ENCODE measurements around the gene UNC5CL. TPM values are rescaled to one million over a fixed set of nuclear protein-coding genes. Genes with fewer than 3 reads are reported as not detected.

UNC5CL gene
- total and polyA plus RNA-seq, 2 of the 4 experiments (the other 2 are of a cell fraction), result not detected

DNA sequence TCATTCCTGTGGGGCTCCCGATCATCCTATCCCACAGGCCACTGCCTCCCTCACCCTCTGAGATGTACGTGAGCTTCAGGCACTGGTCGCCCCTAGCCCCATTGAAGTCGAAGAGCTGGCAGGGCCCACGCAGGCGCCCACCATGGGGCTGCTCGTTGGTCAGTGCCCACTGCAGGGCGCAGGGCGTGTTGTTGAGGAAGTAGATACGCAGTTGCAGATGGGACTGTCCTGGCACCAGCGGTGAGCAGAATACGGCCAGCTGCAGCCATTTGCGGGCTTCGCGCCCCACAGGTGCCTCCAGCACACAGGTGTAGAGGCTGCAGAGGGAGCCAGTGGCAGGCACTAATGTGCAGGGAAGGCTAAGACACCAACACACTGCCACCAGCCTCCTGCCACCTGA lies 6.2 kb downstream of the UNC5CL start:
- Histone ChIP-seq H3K14ac (replicated peaks; ENCODE audit: low read depth, low read length) (no peak overlapping the region), H4K91ac (ENCODE audit: insufficient read depth, low read depth, low read length) (no peak overlapping the region), H3K9me1 (ENCODE audit: insufficient read depth, low read length) (no peaks in the 10 kb centered on the region), H3K23ac (ENCODE audit: low read depth, low read length) (no peak overlapping the region), H3K4ac (ENCODE audit: low read depth, low read length) (no peak overlapping the region), H3K4me3 (ENCODE audit: insufficient read depth, low read depth, low read length) (no peak overlapping the region), H3K9ac (ENCODE audit: low read depth, low read length) (no peak overlapping the region), H2BK20ac (ENCODE audit: low read depth, low read length) (no peak overlapping the region), H2AK9ac (replicated peaks; ENCODE audit: low read depth, low read length, poor library complexity) (no peak overlapping the region), H3K56ac (ENCODE audit: extremely low read depth, insufficient read depth, low read length) (no peak overlapping the region), H3K27ac (ENCODE audit: insufficient read depth, low read length) (no peak overlapping the region), H4K8ac (ENCODE audit: low read depth in 2 of 2, low read length in 2 of 2) (no peak overlapping the region), H2BK120ac (ENCODE audit: low read depth, low read length) (no peak overlapping the region), H3K18ac (ENCODE audit: low read depth, low read length) (no peak overlapping the region), H4K20me1 (ENCODE audit: insufficient read depth, low read length) (no peaks in the 10 kb centered on the region), H3K27me3 (ENCODE audit: control insufficient read depth, insufficient read depth, low read length) (peaks cover 21% of the 10 kb centered on the region), H3K36me3 (ENCODE audit: control insufficient read depth, insufficient read depth, low read length) (no peaks in the 10 kb centered on the region), H3K4me1 (ENCODE audit: control insufficient read depth, insufficient read depth, low read length) (peaks cover 3% of the 10 kb centered on the region; the same call in 1 of the 2 replicates), H3K9me3 (ENCODE audit: control insufficient read depth, insufficient read depth, low read length) (no peaks in the 10 kb centered on the region), H2AFZ (replicated peaks; ENCODE audit: low read length, poor library complexity) (no peak overlapping the region), H3K4me2 (ENCODE audit: low read depth, low read length) (no peak overlapping the region), H2AK5ac (ENCODE audit: low read depth, low read length) (no peak overlapping the region), H4K5ac (ENCODE audit: low read depth, low read length) (no peak overlapping the region), H3K79me1 (ENCODE audit: low read depth in 1 of 2, low read length in 2 of 2) (no peaks in the 10 kb centered on the region), H2BK5ac (ENCODE audit: low read depth, low read length, poor library complexity, severe bottlenecking) (no peak overlapping the region), H2BK15ac (ENCODE audit: low read depth, low read length) (no peak overlapping the region)
- in situ Hi-C loops (cut with MboI; ENCODE audit: low sequenced_read_pairs) (loop anchor here (25.0 kb wide), 2 partner anchors 1046 to 1671 kb away; no protein-coding TSS in a partner anchor), intact Hi-C loops (cut with micrococcal nuclease) (no loop called here), dilution Hi-C loops (cut with HindIII; ENCODE audit: low sequenced_read_pairs, unreplicated experiment) (no loop called here)
- TF ChIP-seq MAZ (IDR thresholded peaks at IDR 0.05; ENCODE audit: borderline replicate concordance, low read depth, low read length) (no peak), MAFK (IDR thresholded peaks at IDR 0.05; ENCODE audit: low read depth, low read length) (no peak), CHD1 (IDR thresholded peaks at IDR 0.05; ENCODE audit: low read depth, low read length) (no peak), POLR2A (IDR thresholded peaks at IDR 0.05; ENCODE audit: low read depth, low read length) (no peak), BHLHE40 (IDR thresholded peaks at IDR 0.05; ENCODE audit: low read depth, low read length) (no peak), CEBPB (IDR thresholded peaks at IDR 0.05; ENCODE audit: low read depth, low read length) (no peak), RAD21 (IDR thresholded peaks at IDR 0.05; ENCODE audit: low read length) (no peak), RFX5 (IDR thresholded peaks at IDR 0.05; ENCODE audit: low read depth, low read length) (no peak), MXI1 (IDR thresholded peaks at IDR 0.05; ENCODE audit: borderline replicate concordance, low read depth, low read length) (no peak), FOS (IDR thresholded peaks at IDR 0.05; ENCODE audit: low read depth, low read length) (no peak)
- TF ChIP-seq, protein P1, sequence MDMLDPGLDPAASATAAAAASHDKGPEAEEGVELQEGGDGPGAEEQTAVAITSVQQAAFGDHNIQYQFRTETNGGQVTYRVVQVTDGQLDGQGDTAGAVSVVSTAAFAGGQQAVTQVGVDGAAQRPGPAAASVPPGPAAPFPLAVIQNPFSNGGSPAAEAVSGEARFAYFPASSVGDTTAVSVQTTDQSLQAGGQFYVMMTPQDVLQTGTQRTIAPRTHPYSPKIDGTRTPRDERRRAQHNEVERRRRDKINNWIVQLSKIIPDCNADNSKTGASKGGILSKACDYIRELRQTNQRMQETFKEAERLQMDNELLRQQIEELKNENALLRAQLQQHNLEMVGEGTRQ (IDR thresholded peaks at IDR 0.05; ENCODE audit: low read depth, low read length), result no peak
- TF ChIP-seq, protein P2, sequence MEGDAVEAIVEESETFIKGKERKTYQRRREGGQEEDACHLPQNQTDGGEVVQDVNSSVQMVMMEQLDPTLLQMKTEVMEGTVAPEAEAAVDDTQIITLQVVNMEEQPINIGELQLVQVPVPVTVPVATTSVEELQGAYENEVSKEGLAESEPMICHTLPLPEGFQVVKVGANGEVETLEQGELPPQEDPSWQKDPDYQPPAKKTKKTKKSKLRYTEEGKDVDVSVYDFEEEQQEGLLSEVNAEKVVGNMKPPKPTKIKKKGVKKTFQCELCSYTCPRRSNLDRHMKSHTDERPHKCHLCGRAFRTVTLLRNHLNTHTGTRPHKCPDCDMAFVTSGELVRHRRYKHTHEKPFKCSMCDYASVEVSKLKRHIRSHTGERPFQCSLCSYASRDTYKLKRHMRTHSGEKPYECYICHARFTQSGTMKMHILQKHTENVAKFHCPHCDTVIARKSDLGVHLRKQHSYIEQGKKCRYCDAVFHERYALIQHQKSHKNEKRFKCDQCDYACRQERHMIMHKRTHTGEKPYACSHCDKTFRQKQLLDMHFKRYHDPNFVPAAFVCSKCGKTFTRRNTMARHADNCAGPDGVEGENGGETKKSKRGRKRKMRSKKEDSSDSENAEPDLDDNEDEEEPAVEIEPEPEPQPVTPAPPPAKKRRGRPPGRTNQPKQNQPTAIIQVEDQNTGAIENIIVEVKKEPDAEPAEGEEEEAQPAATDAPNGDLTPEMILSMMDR (conservative IDR thresholded peaks at IDR 0.05; ENCODE audit: low read depth, low read length), result no peak
- TF ChIP-seq, protein P3, sequence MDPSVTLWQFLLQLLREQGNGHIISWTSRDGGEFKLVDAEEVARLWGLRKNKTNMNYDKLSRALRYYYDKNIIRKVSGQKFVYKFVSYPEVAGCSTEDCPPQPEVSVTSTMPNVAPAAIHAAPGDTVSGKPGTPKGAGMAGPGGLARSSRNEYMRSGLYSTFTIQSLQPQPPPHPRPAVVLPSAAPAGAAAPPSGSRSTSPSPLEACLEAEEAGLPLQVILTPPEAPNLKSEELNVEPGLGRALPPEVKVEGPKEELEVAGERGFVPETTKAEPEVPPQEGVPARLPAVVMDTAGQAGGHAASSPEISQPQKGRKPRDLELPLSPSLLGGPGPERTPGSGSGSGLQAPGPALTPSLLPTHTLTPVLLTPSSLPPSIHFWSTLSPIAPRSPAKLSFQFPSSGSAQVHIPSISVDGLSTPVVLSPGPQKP (IDR thresholded peaks at IDR 0.05; ENCODE audit: borderline replicate concordance, low read depth, low read length), result no peak
- no TSS peak for BruUV-seq (replicated peaks)
- no peak for DNase-seq
- CTCF ChIA-PET, result no interaction called here
- POLR2A ChIA-PET (ENCODE audit: unreplicated experiment), result no interaction called here
- WGBS, 2 experiments (ENCODE audit: extremely low coverage in 2 of 2, insufficient read length in 1 of 2), result no CpG with 5 or more reads among the region's 15 CpGs
- no peak for ATAC-seq (ENCODE audit: low read depth)

Measured in IMR-90 (cell line).